Caki2 (cell line): ENCODE data around the gene TMEM30B. TPM values are rescaled to one million over a fixed set of nuclear protein-coding genes. Genes with fewer than 3 reads are reported as not detected.
"Not testable (repeated sequence)": the region's sequence is repeated elsewhere in the genome, so short reads cannot be mapped to it uniquely, and the experiment has no call there.

ENCODE experiments used
- DNase-seq: peaks from one replicate; pipeline ENCODE4 v3.0.0-alpha.2; 2015; ENCODE audit warnings: low read depth
- in situ Hi-C: cut with HindIII; loops from 2 replicates; pipeline ENCODE4 v1.10.0; 2016; ENCODE audit warnings: low sequenced_read_pairs, low pct_unique_long_range_greater_than_20kb, mixed read lengths
- total RNA-seq: library from RNA; depleted of rRNA; stranded (reverse); fragments of >200 nt; shearing (Covaris generic); gene quantifications from 2 replicates; pipeline ENCODE4 v1.2.3, GENCODE V29; 2014; ENCODE audit warnings: low replicate concordance

TMEM30B gene
- total RNA-seq, 1 experiment from 2014 or later, result not detected

DNA sequence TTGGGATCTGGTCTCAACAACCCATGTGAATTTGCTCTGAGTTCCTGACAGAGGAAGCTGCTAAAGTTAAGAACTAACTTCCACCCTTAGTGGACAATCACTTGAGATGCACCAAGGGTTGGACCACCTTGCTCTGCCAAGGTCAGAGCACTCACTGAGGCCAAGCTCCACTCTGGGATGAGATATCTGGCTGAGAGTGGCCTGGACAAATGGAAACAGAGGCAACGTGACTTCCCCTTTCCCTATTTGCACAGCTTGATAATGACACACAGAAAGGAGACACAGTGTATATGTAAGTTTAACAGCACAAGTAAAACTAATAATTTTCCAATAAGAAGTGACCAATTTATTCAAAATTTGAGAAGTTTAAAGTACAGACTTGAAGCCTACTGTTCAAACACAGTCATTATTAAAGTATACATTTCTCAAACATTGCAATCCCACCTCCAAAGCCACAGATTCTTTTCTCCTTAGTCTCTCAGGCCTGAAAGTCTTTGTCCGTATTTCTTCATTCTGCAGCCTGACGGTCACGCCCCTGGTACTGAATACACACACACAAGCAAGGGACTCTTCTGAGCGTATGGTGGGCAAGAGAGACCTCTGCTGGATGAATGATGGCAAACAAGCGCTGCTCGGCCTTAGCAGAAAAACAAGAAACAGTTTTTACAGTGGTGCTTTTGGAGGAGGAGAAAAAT lies 28.6 kb downstream of the TMEM30B start:
- DNase-seq, result peak; percentile 84
- in situ Hi-C loops, result no loop called here

- DNase-seq, result no peak
- in situ Hi-C loops, result no loop called here
These were observed 31.1 kb downstream of the TMEM30B start for GRCh38 chr14:61250063-61250462.

DNA sequence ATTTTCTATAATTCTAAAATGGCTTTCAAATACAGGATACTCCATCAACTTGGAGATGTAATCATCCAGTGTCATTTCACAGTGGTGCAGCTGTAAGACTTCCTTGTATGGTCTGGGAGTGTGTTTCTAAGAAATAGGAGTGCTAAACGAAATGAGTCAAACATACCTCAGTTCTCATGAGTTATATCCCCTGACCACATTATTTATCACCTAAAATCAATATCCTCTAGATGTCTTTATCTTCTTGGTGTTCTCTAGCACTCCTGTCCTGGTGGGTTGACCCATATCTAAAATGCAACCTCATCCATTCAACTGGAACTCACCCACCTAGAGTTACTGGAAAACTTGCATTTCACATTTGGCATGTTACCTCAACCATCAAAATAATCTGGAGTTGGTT lies 33.2 kb downstream of the TMEM30B start:
- DNase-seq, result peak; percentile 88
- in situ Hi-C loops, result loop anchor here (25.0 kb wide), 1 partner anchor 611 kb away; the partner anchor contains the start of gene SIX1

DNA sequence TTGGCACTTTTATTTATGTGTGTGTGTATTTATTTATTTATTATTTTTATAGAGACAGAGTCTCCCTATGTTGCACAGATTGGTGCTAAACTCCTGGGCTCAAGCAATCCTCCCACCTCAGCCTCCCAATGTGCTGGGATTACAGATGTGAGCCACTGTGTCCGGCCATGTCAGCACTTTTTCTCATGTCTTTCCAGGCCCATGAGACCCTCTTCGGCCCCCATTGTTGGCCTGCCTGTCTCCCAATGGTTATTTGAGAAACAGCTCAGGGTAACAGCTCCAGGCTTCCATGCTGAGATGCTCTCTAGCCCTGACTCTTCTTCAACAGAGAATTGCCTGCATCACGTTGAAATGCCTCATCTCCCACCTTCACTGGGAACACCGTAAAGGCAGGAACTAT lies 34.4 kb downstream of the TMEM30B start:
- in situ Hi-C loops, result loop anchor here (25.0 kb wide), 1 partner anchor 609 kb away; the partner anchor contains the start of gene SIX1
- DNase-seq, result no peak

DNA sequence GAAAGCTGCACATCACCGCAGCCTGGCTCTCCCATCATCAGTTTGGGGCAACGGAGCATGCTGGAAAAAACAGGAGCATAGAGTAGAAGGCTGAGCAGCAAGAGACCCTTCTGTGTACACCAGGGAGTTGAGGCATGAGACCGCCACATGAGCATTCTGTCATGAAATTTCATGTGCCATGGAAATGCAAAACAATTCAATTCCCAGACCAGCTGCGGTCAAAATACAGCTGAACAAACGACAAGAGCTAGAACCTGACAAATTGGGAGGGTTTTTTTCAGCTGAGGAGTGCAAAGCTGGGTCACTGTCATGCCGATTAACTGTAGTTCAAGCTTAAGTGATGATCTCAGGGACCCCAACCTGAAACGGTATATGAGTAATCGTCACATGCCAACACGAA lies 37.1 kb downstream of the TMEM30B start:
- in situ Hi-C loops, result loop anchor here (25.0 kb wide), 1 partner anchor 607 kb away; the partner anchor contains the start of gene SIX1
- no peak for DNase-seq

GRCh38 chr14:61240206-61240605 lies 40.9 kb downstream of the TMEM30B start:
- in situ Hi-C loops, result loop anchor here (25.0 kb wide), 1 partner anchor 603 kb away; the partner anchor contains the start of gene SIX1
- DNase-seq, result no peak

GRCh38 chr14:61239285-61239684 lies 41.9 kb downstream of the TMEM30B start:
- in situ Hi-C loops, result loop anchor here (25.0 kb wide), 1 partner anchor 602 kb away; the partner anchor contains the start of gene SIX1
- not testable (repeated sequence) for DNase-seq

GRCh38 chr14:61238611-61239245 lies 42.4 kb downstream of the TMEM30B start:
- in situ Hi-C loops, result loop anchor here (25.0 kb wide), 1 partner anchor 601 kb away; the partner anchor contains the start of gene SIX1
- DNase-seq, result no peak

DNA sequence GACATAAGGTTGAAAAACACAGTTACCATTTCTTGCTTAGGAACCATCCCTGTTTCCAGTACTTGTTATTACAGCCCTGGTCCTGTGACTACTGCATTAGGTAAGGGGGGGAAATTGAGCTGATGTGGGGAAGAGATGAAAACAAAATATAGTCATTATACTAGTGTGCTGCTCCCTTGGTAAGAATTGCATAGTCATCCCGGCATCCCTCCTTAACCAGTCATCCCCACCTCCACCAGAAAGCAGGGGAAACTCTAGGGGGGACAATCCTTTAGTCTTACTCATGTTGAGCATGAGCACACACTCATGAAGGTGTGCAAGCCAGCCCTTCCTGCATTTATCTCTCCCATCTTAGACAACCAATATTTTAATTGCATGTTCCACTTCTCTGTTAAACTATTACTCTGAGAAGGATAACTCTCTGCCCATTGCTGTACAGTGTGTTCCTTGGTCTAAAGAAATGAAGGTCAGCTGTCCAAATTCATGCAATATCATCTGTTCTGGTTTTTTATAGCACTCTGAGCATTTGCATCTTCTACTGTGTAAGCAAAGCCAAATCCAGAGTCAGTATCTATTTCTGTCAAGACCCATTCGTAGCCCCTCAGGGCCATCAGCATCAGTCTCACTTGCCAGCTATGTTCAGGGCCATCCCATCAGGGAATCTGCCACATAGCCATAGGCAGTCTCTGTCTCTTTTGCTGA lies 46.8 kb downstream of the TMEM30B start:
- in situ Hi-C loops, result loop anchor here (25.0 kb wide), 1 partner anchor 597 kb away; the partner anchor contains the start of gene SIX1
- peak; percentile 86 for DNase-seq

- in situ Hi-C loops, result loop anchor here (25.0 kb wide), 1 partner anchor 596 kb away; the partner anchor contains the start of gene SIX1
- DNase-seq, result no peak
These were observed 47.6 kb downstream of the TMEM30B start for GRCh38 chr14:61233436-61233956.

GRCh38 chr14:61231810-61232209 lies 49.3 kb downstream of the TMEM30B start:
- in situ Hi-C loops, result loop anchor here (25.0 kb wide), 1 partner anchor 595 kb away; the partner anchor contains the start of gene SIX1
- no peak for DNase-seq

- no peak for DNase-seq
- in situ Hi-C loops, result loop anchor here (25.0 kb wide), 1 partner anchor 593 kb away; the partner anchor contains the start of gene SIX1
These were observed 51.2 kb downstream of the TMEM30B start for GRCh38 chr14:61229981-61230380.

- in situ Hi-C loops, result loop anchor here (25.0 kb wide), 1 partner anchor 592 kb away; the partner anchor contains the start of gene SIX1
These were observed 51.7 kb downstream of the TMEM30B start for GRCh38 chr14:61229475-61229888.

DNA sequence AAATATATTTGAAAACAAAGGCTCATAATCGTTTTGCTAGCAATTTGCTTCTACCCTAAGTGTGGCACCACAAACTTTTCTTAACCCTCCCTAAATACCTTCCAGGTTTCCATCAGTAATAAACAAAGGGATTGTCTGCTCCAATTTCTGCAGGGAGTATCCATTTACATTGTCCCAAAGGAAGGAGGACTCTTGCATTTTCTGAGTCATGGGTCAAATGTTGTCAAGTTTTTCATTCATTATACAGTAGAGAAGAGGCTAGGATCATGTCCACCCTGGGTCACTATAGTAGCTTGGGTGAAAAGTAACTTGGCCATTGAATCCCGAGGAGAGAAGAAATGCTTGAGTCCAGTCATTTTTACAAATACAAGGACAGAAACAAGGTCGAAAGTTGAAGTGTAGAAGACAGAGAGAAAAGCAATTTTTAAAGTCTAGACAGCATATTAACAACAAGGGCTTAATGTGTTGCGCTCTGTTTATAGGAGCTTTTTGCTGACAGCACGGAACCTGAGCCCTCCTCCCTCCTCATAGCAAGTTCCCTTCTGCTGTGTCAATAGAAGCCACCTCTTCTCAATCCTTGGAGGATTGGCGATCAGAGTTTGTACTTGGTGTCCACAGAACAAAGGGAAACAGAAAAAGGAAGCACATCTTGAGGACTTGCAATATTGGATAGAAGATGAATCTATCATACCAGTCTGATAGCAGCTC lies 53.1 kb downstream of the TMEM30B start:
- DNase-seq, result no peak
- in situ Hi-C loops, result loop anchor here (25.0 kb wide), 1 partner anchor 591 kb away; the partner anchor contains the start of gene SIX1

More at GRCh38 chr14:61229475-61229888, 51.7 kb downstream of the TMEM30B start:
- no peak for DNase-seq
